Breast epithelium (tissue), 3 donors: ENCODE data around the gene AFG3L2.
A peak's percentile ranks its signal among the peaks of the same experiment; 100 is the strongest.

Experiments used
- POLR2AphosphoS5 ChIP-seq, 3 donors: sonication (generic); formaldehyde crosslinking; IDR thresholded peaks; one replicate each; pipeline ENCODE4 v1.6.1; 2017; ENCODE audit warnings: antibody characterized with exemption in 3 of 3
- TF ChIP-seq, protein P1 (sequence below), 3 donors: fragments of 450-650 bp; IDR thresholded peaks; one replicate each; pipeline ENCODE4 v1.5.1; 2016 to 2017; ENCODE audit warnings: antibody characterized with exemption in 3 of 3, mild to moderate bottlenecking in 3 of 3, moderate library complexity in 3 of 3

- TF ChIP-seq, protein P1, sequence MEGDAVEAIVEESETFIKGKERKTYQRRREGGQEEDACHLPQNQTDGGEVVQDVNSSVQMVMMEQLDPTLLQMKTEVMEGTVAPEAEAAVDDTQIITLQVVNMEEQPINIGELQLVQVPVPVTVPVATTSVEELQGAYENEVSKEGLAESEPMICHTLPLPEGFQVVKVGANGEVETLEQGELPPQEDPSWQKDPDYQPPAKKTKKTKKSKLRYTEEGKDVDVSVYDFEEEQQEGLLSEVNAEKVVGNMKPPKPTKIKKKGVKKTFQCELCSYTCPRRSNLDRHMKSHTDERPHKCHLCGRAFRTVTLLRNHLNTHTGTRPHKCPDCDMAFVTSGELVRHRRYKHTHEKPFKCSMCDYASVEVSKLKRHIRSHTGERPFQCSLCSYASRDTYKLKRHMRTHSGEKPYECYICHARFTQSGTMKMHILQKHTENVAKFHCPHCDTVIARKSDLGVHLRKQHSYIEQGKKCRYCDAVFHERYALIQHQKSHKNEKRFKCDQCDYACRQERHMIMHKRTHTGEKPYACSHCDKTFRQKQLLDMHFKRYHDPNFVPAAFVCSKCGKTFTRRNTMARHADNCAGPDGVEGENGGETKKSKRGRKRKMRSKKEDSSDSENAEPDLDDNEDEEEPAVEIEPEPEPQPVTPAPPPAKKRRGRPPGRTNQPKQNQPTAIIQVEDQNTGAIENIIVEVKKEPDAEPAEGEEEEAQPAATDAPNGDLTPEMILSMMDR (IDR thresholded peaks at IDR 0.05): no peak
- peak in 1 of 3 donors; percentile 36 for TF ChIP-seq POLR2AphosphoS5 (IDR thresholded peaks at IDR 0.05)
These were observed 69.2 kb downstream of the AFG3L2 start, which contains the start of gene TUBB6 for GRCh38 chr18:12307701-12308385.
